HS-5 (cell line): ENCODE results near the gene LNX2.
"Not testable (repeated sequence)": the region's sequence is repeated elsewhere in the genome, so short reads cannot be mapped to it uniquely, and the experiment has no call there.

ENCODE experiments used
- DNase-seq: peaks from one replicate; pipeline ENCODE4 v3.0.0-alpha.2; 2012; ENCODE audit warnings: low read depth

Gene LNX2

DNA sequence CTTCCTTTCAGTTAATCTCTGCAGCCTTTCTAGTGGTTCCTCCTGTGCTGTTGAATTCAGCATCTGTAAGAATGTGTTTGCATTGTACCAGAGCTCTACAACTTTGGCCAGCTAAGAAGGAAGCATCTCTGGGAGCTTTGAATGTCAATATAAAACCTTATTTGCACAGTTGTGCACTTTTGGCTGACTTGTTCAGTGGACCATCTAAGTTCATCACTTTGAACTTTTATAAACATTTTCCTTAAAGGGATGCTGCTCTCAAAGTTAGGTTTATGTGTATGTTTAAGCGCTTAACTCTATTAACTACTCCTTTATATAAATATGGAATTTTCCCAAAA, 16.9 kb upstream of the LNX2 start:
- DNase-seq: no peak

DNA sequence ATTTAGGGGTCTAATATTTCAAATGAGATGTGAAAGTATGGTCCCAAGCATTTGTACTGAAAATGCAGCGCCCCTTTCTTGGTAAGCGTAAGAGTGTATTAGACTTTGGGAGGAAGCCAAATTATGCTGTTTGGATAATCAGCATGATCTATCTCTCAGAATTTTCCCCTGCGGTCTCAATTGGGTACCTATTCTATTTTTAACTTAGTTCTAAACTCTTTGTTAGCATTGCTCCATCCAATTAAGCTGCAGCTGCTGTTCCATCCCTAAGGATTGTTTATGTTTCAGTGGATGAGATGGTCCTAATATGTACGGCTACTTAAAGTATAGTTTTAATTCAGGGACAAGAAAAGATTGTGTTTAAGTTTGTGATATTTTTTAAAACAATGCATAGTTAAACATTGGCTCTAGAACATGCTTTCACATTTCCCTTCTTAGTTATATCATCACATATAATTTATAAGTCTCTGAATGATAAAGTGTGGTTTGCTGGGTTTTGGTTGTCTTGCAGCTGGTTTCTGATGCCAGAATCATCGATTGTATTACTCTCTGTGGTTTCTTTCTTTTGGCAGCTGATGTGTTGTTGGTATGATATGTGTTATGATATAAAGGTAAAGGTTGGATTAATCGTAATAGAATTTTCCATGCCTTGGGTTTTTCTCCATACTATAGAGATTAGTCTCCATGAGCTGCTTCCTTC, 16.4 kb upstream of the LNX2 start:
- DNase-seq: no peak

DNA sequence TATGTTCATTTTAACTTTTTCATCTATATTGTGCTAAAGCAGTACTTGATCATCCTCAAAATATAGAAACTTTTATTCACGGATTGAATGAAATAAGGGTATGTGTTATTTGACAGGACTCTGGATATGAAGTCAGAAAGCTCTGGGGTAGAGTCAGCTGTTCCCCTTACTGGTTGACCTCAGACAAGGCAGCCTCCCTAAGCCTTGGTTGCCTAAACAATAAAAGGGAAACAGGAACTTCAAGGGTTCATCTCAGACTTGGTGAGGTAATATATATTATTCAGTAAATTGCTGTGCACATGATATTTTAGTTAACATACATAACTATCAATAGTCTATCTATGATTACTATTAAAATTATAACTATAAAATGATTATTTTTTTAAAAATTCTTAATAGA, 14.9 kb upstream of the LNX2 start:
- DNase-seq: no peak

DNA sequence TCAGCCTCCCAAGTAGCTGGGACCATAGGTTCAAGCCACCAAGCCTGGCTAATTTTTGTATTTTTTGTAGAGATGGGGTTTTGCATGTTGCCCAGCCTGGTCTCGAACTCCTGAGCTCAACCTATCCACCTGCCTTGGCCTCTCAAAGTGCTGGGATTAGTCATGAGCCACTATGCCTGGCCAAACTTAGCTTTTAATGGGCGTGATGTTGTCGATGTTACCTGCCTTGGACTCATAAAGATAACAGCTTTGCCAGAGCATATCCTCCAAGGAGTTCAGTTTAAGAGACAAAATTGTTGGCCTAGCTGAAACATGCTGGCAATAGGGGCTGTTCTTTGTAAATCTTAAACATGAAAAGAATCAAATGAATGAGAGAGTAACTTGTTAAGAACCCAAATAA, 14.5 kb upstream of the LNX2 start:
- DNase-seq: no peak

DNA sequence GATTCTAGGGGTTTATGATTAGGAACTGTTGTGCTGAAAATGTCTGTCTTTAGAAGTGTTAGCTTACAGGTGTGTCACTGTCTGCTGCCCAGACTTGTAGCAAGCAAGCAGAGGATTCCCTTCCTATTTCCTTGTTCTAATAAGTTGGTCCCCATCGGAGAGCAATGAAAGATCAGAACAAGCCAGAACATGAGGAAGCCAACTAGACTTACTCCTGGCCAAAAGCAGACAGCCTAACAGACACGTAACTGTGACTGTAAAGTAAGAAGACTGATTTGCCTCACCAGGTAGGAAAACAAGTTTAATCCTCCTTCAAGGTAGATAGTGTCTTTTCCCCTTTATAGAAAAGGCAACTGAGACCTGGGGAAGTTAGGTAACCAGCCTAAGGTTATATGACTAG, 13.9 kb upstream of the LNX2 start:
- no peak for DNase-seq

DNA sequence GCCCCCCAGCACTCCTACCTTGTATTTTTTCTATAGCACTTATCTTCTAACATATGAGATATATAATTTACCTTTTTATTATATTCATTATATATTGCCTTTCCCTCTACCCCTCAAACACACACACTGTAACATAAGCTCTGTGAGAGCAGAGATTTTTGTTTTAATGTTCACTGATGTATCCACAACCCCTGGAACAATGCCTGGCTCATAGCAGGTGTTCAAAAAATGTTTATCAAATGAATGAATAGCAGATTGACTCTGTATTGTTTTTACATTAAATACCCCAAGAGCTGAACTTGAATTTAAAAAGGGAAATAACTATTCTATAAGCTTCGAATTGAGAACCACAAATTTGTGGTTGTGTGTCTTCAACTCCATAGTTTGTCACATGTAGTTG, 12.3 kb upstream of the LNX2 start:
- DNase-seq: no peak

DNA sequence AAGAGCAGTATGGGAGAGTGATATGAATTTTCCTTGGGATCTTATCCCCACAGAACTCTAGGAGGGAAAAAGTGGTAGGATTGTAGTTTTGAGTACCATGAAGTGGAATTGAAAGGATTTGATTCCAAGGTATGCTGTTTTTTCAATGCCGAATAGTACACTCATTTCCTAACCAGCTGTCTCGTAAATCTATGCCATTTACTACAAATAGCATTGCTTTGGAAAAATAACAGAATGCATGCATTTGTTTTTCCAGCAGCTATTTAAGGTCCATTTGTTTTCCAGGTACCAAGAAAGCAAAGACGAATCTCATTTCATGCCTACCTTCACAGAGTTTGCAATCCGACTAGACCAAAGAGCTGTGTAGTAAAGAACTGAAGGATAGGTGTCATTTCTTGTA, 11.9 kb upstream of the LNX2 start:
- DNase-seq: no peak

DNA sequence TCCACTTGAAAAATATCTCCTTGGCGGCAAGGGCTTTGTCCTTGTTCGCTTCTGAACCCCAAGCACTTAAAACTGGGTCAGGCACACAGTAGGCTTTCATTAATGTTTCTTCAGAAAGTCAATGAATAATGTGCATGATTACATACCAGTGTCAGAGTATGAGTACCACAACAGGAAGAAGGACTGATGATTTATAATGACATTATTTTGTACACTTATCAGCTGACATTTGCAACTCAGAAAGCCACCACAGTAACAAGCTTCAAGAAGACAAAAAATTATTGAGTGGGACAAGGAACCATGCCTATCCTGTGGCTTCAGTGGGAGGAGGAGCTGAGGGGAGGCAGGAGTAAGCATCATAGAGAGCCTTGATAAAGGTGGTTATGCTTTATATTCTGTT, 11.3 kb upstream of the LNX2 start:
- no peak for DNase-seq

DNA sequence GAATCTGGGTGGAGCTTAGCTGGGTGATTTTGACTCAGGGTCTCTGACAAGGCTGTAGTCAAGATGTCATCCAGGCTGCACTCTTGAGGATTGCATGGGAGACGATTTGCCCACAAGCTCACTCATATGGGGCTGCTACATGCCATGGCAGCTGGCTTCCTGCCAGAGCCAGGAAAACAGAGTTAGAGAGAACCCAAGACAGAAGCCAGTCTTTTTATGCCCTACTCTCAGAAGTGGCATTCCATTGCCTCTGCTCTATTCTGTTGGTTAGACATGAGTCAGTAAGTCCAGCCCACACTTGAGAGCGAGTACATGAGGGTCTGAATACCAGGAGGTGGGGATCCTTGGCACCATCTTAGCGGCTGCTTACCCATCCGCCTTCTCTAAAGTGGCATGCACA, 10.8 kb upstream of the LNX2 start:
- DNase-seq: no peak

DNA sequence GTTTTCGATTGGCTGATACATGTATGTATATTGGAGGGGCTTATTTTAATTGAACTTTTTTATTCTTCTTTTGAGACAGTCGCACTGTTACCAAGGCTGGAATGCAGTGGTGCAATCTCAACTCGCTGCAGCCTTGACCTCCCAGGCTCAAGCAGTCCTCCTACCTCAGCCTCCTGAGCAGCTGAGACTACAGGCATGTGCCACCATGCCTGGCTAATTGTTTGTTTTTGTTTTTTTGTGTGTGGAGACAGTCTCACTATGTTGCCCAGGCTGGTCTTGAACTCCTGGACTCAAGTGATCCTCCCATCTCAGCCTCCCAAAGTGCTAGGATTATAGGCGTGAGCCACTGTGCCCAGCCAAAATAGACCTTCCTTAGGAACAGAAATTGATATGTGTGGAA, 8.4 kb upstream of the LNX2 start:
- DNase-seq: not testable (repeated sequence)

DNA sequence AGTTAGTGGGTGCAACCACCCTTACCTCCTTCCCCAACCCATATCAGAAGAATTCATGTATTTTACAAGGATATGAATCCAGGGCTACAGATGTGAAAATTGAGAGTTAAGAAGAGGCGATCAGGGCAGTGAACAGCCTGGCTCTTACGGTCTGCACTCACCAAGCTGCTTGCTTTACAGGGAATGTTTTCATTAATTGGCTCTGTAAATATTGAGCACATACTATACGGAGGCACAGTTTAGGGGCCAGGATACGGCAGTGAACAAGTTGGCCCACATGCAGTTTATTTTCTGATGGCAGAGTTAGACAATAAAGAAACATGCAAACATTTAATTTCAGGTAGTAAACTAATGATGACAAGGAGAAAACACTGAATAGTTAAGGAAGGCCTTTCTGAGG, 7.8 kb upstream of the LNX2 start:
- DNase-seq: no peak

DNA sequence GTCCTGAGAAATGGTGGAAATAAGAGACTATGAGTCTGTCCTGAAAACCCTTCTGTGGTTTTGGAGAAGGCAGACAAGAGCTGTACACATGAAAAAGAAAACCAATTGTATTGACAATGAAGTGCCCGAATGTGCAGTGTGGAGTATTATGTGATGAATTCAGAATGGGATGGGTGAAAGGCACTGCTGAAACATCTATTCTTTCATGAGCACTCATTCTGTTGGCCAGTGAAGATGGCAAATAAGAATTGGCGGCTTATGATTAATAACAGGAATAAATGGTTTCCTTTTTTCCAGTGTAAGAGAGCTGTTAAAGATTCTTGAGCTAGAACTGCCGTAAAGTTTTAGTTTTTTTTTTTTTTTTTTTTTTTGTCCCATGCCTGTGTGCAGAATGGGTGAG, 7.1 kb upstream of the LNX2 start:
- DNase-seq: no peak

DNA sequence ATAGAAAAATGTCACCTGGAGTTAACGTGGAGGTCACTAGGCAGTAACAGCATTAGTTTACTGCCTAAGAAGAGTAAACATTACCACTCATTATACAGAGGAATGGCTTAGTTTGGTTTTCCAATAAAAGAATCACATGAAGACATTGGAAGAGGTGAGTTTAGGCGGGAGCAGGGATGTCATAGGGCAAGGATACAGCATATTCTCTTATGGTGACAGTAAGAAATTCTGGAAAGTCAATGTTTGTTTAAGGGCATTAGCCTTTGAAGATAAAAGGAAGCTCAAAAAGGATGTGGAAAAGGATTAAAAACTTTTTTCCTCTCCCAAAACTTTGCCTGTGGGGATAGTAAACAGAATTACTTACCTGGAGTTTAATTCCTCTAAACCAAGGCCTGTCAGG, 5.5 kb upstream of the LNX2 start:
- no peak for DNase-seq

DNA sequence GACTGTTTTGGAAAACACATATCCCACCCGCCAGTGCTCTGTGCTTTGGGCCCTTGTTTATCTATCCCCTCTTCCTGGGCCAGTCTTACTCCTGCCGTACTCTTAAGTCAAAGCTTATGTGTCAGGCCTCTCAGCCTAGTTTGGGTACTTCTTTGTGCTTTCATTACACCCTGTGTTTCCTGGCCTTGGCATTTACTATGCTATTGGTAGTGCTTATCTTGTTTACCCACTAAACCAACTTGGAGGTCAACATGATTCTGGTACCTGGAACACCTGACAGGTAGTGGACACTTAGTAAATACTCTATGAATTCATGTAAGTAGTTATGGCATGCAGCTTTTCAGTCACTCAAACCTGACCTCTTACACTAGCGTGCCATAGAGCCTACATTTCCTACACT, 3.7 kb upstream of the LNX2 start:
- no peak for DNase-seq

DNA sequence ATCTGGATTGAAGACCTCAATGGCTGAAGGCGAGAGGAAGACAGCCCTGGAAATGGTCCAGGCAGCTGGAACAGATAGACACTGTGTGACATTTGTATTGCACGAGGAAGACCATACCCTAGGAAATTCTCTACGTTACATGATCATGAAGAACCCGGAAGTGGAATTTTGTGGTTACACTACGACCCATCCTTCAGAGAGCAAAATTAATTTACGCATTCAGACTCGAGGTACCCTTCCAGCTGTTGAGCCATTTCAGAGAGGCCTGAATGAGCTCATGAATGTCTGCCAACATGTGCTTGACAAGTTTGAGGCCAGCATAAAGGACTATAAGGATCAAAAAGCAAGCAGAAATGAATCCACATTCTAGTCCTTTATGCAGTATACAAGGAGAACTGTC, 2.6 kb upstream of the LNX2 start:
- no peak for DNase-seq

DNA sequence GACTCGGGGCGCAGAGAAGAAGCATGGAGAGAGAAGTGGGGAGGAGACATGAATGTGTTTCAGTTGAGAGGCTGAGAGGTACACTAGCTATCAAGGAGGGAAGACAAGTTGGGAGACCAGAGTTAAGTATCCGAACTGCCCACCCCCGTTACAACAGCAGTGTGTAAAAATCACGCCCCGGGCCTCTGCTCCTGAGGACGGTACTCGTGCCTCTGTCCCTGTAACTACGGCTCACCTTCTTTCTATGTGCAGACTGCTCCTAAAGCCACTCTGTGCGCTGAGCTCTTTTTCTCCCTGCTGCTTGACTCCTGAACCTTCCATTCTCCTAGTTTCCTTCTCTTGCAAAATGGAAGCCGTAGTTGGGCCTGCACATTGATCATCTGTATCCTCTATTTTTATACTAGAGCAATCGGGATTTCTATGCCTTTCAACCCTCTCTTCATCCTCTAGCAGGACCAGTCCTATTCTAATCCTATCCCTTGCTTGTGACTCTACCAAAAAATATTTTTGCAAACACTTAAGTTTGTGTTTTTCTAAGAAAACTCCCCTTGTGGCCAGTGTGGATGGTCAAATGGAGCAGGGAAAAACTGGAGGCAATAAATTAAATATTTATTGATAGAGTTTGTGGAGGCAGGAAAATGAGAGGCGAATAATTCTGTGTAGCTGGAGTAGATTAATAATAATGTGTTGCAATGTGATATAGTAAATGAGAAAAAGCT, 1.9 kb upstream of the LNX2 start:
- no peak for DNase-seq

DNA sequence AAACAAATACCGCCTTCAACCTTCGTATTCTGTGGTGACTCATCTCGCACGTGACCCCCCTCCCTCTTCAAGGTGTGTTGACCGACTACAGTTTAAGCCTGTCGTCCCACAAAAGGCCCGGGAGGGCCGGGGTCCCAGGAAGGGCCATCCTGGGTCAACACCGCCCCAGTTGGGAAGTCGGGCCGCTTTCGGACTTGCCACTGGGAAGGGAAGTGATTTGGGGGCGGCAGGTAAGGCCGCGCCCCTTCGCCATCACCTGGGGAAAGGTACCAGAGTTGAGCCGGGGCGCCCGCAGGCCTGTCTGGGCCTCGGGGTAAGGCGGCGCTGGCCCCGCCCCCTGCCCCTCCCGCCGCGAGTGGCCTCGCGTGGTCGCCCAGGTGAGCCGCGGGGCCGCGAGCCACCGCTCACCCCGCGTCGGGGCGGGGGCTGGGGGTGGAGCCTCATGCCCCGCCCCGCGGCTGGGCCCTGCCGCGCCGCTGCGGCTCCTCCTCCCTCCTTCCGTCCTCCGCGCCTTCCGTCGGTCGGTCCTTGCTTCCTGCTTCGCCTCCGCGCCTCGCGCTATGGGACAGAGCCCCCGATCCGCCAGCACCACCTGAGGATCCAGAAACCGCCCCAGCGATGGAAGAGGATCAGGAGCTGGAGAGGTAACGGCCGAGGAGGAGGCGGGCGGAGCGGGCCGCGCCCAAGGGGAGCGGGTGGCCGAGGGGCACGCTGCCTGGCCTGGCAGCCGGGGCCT, 1.2 kb upstream of the LNX2 start, which contains the start of gene POLR1D:
POLR1D (plus strand) TSS at position 527 of the 736 bp plus-strand sequence; CDS start at position 619, 92 bp downstream.
- no peak for DNase-seq

DNA sequence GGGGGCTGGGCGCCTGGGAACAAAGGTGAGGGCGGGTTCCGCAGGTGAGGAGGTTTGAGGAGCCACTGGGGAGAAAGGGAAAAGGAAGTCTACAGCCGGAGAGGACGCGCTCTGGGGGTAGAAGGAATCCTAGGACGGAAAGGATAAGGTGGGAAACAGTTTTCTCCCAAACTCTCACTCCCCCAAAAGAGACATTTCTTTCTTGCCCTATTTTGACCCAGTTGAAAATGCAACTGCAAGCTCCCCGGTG, 712 bp upstream of the LNX2 start:
- no peak for DNase-seq

DNA sequence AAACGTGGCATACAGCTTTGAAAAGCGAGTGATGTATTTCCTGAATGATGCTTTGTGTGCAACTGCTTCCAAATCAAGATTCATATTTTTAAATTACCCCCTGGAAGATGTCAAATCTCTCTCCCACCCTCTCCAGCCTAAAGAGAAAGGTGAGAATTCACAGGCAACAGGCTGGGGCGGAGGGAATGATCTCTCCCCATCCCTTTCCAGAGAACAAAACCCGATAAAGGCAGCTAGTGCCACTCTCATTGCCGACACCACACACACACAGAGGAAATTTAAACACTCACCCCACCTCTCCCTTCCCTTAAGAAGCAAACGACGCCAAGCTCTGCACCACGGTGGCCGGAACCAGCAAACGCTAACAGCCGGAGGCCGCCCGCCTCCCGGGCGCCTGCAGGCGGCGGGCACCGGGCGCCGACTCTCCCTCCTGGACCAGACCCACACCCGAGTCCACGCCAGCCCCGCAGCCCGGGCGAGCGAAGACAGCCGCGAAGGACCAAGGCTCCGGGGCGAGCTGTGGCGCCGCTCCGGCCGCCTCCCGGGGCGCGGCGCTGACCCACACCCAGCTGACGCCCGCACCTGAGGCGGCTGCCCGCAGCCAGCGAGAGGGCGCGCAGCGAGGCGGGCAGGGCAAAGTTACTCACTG, 477 bp downstream of the LNX2 start:
- no peak for DNase-seq

DNA sequence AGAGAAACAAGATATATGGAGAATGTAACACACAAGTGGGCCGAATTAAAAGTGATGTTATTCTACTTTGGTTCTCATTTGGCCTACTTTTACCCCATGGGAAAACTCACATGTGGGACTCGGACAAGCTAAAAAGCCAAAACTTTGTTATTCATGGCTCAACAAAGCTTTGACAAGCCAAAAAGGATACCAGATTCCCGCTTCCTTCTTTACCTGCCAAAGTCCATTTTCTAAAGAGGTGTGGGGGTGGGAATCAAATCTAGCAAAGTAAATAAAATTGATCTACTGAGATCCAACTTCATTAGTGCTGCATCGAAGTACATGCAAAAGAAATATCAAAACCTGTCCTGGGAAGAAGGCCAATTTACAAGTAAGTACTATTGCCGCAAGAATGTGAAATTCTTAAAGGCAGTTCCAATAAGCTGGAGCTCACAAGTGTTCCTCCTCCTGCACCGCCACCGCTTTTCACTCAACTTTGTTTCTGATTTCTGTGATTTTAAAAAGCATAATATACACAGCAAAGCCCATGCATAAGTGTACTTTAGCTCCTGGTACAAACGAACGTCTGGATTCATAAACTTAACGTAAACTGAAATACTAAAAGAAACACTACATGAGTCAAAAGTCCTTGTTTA, 1.1 kb downstream of the LNX2 start:
- DNase-seq: no peak

DNA sequence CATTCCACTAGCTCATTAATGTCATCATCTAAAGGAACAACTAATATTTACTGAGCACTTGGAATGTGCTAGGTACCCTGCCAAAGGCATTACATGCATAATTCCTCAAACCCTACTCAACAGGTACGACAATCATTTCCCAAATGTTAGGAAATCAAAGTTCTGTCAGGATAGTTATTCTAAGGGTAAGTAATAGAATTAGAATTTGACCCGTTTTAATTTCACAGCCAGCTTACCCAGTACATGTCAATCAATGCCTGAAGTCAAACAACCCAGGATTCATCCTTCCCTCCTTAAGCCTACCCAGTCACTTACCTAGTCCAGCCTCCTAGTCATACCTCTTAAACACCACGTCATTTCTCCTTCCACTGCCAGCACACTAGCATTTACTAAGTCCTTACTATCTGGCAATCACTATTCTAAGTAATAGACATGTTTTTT, 2.4 kb downstream of the LNX2 start:
- DNase-seq: no peak

DNA sequence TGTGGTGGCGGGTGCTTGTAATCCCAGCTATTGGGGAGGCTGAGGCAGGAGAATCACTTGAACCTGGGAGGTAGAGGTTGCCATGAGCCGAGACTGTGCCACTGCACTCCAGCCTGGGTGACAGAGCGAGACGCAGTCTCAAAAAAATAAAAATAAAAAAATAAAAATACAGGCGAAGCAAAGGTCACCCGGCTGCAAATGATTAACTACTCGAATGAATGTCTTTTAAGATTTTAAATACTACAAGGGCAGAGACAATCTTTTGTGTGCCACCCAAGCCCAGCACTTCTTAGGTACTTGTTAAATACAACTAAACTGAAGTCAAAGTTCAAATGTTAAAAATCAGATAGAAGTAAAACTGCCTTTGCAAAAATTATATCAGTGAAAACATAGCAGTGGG, 6.7 kb downstream of the LNX2 start:
- DNase-seq: no peak

DNA sequence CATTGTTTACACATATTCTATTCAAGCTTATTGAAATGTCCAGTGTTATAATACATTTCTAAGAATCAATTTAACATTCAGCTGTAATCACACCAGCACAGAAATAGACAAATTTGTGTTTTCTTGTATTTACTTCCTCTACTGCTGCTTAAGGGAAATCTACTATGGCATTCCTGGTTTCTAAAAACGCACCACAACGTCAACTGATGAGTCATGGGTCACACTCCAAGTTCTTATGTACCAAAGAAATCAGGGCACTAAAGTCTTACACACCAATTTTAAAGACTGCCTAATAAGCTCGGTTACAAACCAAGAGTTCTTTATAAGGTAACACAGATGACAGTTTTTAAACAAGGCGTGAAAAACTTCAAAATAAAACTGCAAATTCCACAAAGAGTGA, 13.2 kb downstream of the LNX2 start:
- DNase-seq: no peak
